Stimulated activated effector memory CD8-positive, alpha-beta T cell treated with anti-CD3 and anti-CD28 coated beads, Interleukin-12 subunit alpha, Interleukin-12 subunit beta, amount 100 ng/mL, for 72 hours (primary cell): ENCODE data around the gene KRTAP4-6.
"Not testable (repeated sequence)": the region's sequence is repeated elsewhere in the genome, so short reads cannot be mapped to it uniquely, and the experiment has no call there.

ENCODE experiments used
- ATAC-seq: fragments of 150-1000 bp; cut with Tn5 transposase; 2 replicates; pipeline ENCODE4 v1.10.0; 2021
- DNase-seq, 2 donors: peaks; one replicate each; pipeline ENCODE4 v3.0.0; 2021 to 2022; ENCODE audit warnings: low spot score in 2 of 2
- H3K27ac Mint-ChIP-seq: one replicate; pipeline ENCODE4 v1.8.0; 2022; ENCODE audit warnings: mild to moderate bottlenecking, mixed read lengths
- H3K36me3 Mint-ChIP-seq: one replicate; pipeline ENCODE4 v1.8.0; 2022; ENCODE audit warnings: mild to moderate bottlenecking, mixed read lengths
- H3K4me1 Mint-ChIP-seq: one replicate; pipeline ENCODE4 v1.8.0; 2022; ENCODE audit warnings: mixed read lengths
- H3K4me3 Mint-ChIP-seq: one replicate; pipeline ENCODE4 v1.8.0; 2022; ENCODE audit warnings: mild to moderate bottlenecking, mixed read lengths
- H3K9me3 Mint-ChIP-seq: one replicate; pipeline ENCODE4 v1.8.0; 2022; ENCODE audit warnings: mixed read lengths

KRTAP4-6 gene

GRCh38 chr17:41099682-41100480, 40.5 kb downstream of the KRTAP4-6 start:
- H3K27ac Mint-ChIP-seq, ATAC-seq, H3K4me1 Mint-ChIP-seq, H3K9me3 Mint-ChIP-seq, DNase-seq, H3K4me3 Mint-ChIP-seq, H3K36me3 Mint-ChIP-seq: not testable (repeated sequence)

GRCh38 chr17:41098481-41098880, 41.9 kb downstream of the KRTAP4-6 start:
- no peak for DNase-seq
- no peak overlapping the region for H3K4me3 Mint-ChIP-seq
- no peak for ATAC-seq
- no peaks in the 10 kb centered on the region for H3K9me3 Mint-ChIP-seq
- no peak overlapping the region for H3K27ac Mint-ChIP-seq
- no peaks in the 10 kb centered on the region for H3K36me3 Mint-ChIP-seq
- no peaks in the 10 kb centered on the region for H3K4me1 Mint-ChIP-seq

GRCh38 chr17:41098042-41098441, 42.3 kb downstream of the KRTAP4-6 start, which contains the start of gene KRTAP4-8:
Gene KRTAP4-8 (minus strand): TSS chr17:41098142. CDS start chr17:41098084, 58 bp downstream.
- Mint-ChIP-seq H3K4me1 (no peaks in the 10 kb centered on the region), H3K27ac (no peak within 1 kb of the TSS)

GRCh38 chr17:41096055-41096454, 44.3 kb downstream of the KRTAP4-6 start:
- Mint-ChIP-seq H3K36me3 (no peaks in the 10 kb centered on the region), H3K9me3 (no peaks in the 10 kb centered on the region), H3K4me3 (no peak overlapping the region), H3K27ac (no peak overlapping the region), H3K4me1 (no peaks in the 10 kb centered on the region)
- no peak for ATAC-seq
- DNase-seq: no peak

More at GRCh38 chr17:41098042-41098441, 42.3 kb downstream of the KRTAP4-6 start, which contains the start of gene KRTAP4-8:
- Mint-ChIP-seq H3K4me3 (no peak within 1 kb of the TSS), H3K36me3 (no peaks in the 10 kb centered on the region), H3K9me3 (no peaks in the 10 kb centered on the region)
- ATAC-seq (no peak), DNase-seq (no peak)
